Trophoblast cell (in vitro differentiated cells and primary cell): ENCODE data around the gene NCOA7. TPM values are rescaled to one million over a fixed set of nuclear protein-coding genes. Genes with fewer than 3 reads are reported as not detected.
A peak's percentile ranks its signal among the peaks of the same experiment; 100 is the strongest.

Source experiments
- DNase-seq, 2 donors: peaks; one replicate each; pipeline ENCODE4 v3.0.0-alpha.2; 2016
- H2AFZ ChIP-seq: 2 replicates; pipeline ENCODE4 v1.6.1; 2013; ENCODE audit warnings: low read length, moderate library complexity, mild to moderate bottlenecking; ENCODE audit not compliant: insufficient read depth, poor library complexity
- H2AK5ac ChIP-seq: 2 replicates; pipeline ENCODE4 v1.6.1; 2013; ENCODE audit warnings: mild to moderate bottlenecking, low read length
- H2BK120ac ChIP-seq: 2 replicates; pipeline ENCODE4 v1.6.1; 2013; ENCODE audit warnings: low read length, mild to moderate bottlenecking, moderate library complexity; ENCODE audit not compliant: insufficient read depth, poor library complexity
- H2BK12ac ChIP-seq: 2 replicates; pipeline ENCODE4 v1.6.1; 2013; ENCODE audit warnings: mild to moderate bottlenecking, low read length, moderate library complexity
- H2BK5ac ChIP-seq: 2 replicates; pipeline ENCODE4 v1.6.1; 2013; ENCODE audit warnings: low read length, low read depth, moderate library complexity, mild to moderate bottlenecking; ENCODE audit not compliant: poor library complexity
- H3K14ac ChIP-seq: 2 replicates; pipeline ENCODE4 v1.6.1; 2013; ENCODE audit warnings: mild to moderate bottlenecking, low read length
- H3K18ac ChIP-seq: 2 replicates; pipeline ENCODE4 v1.6.1; 2013; ENCODE audit warnings: mild to moderate bottlenecking, low read length
- H3K23ac ChIP-seq: 2 replicates; pipeline ENCODE4 v1.6.1; 2013; ENCODE audit warnings: low read length
- H3K27ac ChIP-seq: 2 replicates; pipeline ENCODE4 v1.5.1; 2013; ENCODE audit warnings: low read depth, mild to moderate bottlenecking, inconsistent platforms, low read length, moderate library complexity
- H3K27me3 ChIP-seq: 2 replicates; pipeline ENCODE4 v1.6.1; 2013; ENCODE audit warnings: inconsistent platforms, mild to moderate bottlenecking, low read length, moderate library complexity; ENCODE audit not compliant: insufficient read depth
- H3K36me3 ChIP-seq, 2 experiments: 1 replicate in 1 of 2; 2 replicates in 1 of 2; pipeline ENCODE4 v1.6.1; 2013; ENCODE audit warnings: low read length in 2 of 2, mild to moderate bottlenecking in 2 of 2, moderate library complexity in 1 of 2; ENCODE audit not compliant: insufficient read depth in 2 of 2, control insufficient read depth in 1 of 2
- H3K4ac ChIP-seq: 2 replicates; pipeline ENCODE4 v1.6.1; 2013; ENCODE audit warnings: low read depth, mild to moderate bottlenecking, low read length, moderate library complexity
- H3K4me1 ChIP-seq, 2 experiments: 1 replicate in 1 of 2; 2 replicates in 1 of 2; pipeline ENCODE4 v1.6.1; 2013; ENCODE audit warnings: low read length in 2 of 2, mild to moderate bottlenecking in 2 of 2, moderate library complexity in 1 of 2; ENCODE audit not compliant: insufficient read depth in 2 of 2, control insufficient read depth in 1 of 2
- H3K4me2 ChIP-seq: 2 replicates; pipeline ENCODE4 v1.6.1; 2013; ENCODE audit warnings: inconsistent platforms, mild to moderate bottlenecking, low read length, moderate library complexity
- H3K4me3 ChIP-seq: 2 replicates; pipeline ENCODE4 v1.5.1; 2013; ENCODE audit warnings: mild to moderate bottlenecking, low read depth, low read length, inconsistent platforms
- H3K79me1 ChIP-seq: one replicate; pipeline ENCODE4 v1.6.1; 2013; ENCODE audit warnings: low read length
- H3K79me2 ChIP-seq: 2 replicates; pipeline ENCODE4 v1.6.1; 2013; ENCODE audit warnings: low read length, mild to moderate bottlenecking; ENCODE audit not compliant: control insufficient read depth, insufficient read depth, poor library complexity
- H3K9ac ChIP-seq: 2 replicates; pipeline ENCODE4 v1.6.1; 2013; ENCODE audit warnings: mild to moderate bottlenecking, low read length
- H3K9me3 ChIP-seq: 2 replicates; pipeline ENCODE4 v1.6.1; 2013; ENCODE audit warnings: low read depth, mild to moderate bottlenecking, control low read depth, inconsistent platforms, low read length; ENCODE audit not compliant: insufficient read depth
- H4K12ac ChIP-seq: 2 replicates; pipeline ENCODE4 v1.6.1; 2013; ENCODE audit warnings: low read depth, mild to moderate bottlenecking, low read length, moderate library complexity
- H4K8ac ChIP-seq: 2 replicates; pipeline ENCODE4 v1.6.1; 2013; ENCODE audit warnings: low read depth, mild to moderate bottlenecking, low read length, moderate library complexity
- H4K91ac ChIP-seq: one replicate; pipeline ENCODE4 v1.6.1; 2013; ENCODE audit warnings: low read depth, mild to moderate bottlenecking, low read length, moderate library complexity
- WGBS: extraction: QIAGEN DNeasy Blood & Tissue Kit; methylation state at CpG from one replicate; pipeline ENCODE4 v1.1.7; 2013; ENCODE audit warnings: missing lambda C conversion rate; ENCODE audit not compliant: insufficient read length, insufficient coverage; ENCODE audit errors: extremely low coverage; 5-methylcytosine and 5-hydroxymethylcytosine counted together
- polyA plus RNA-seq: library from polyadenylated mRNA; stranded (reverse); fragments of 200-250 nt; gene quantifications from 2 replicates; pipeline ENCODE4 v1.2.3, GENCODE V29; 2013

NCOA7 gene
- polyA plus RNA-seq, result 16.3 and 17.4 TPM in 2 replicates

- no CpG with 5 or more reads among the region's 100 CpGs for WGBS
Observed at GRCh38 chr6:125790358-125791150, at the start of gene NCOA7. NCOA7 (plus strand) TSS chr6:125790960; CDS start chr6:125815355, 24,395 bp downstream.

GRCh38 chr6:125741336-125741735 is 49.4 kb upstream of the NCOA7 start:
- no peaks in the 10 kb centered on the region for H3K4me1 ChIP-seq
- H3K9ac ChIP-seq, result no peak overlapping the region
- no peak overlapping the region for H4K12ac ChIP-seq
- no peak overlapping the region for H2BK12ac ChIP-seq
- no peaks in the 10 kb centered on the region for H3K79me1 ChIP-seq
- H3K27ac ChIP-seq, result no peak overlapping the region
- no peak overlapping the region for H3K18ac ChIP-seq
- H3K79me2 ChIP-seq, result no peaks in the 10 kb centered on the region
- H4K8ac ChIP-seq, result no peak overlapping the region
- no peak overlapping the region for H2AFZ ChIP-seq
- no peak for DNase-seq
- H3K4me3 ChIP-seq, result no peak overlapping the region
- H2BK120ac ChIP-seq, result no peak overlapping the region
- no peaks in the 10 kb centered on the region for H3K36me3 ChIP-seq
- H4K91ac ChIP-seq, result no peak overlapping the region
- no CpG with 5 or more reads among the region's 2 CpGs for WGBS
- H3K4me2 ChIP-seq, result no peak overlapping the region
- no peak overlapping the region for H3K23ac ChIP-seq
- H3K4ac ChIP-seq, result no peak overlapping the region
- H2BK5ac ChIP-seq, result no peak overlapping the region
- H3K9me3 ChIP-seq, result no peaks in the 10 kb centered on the region
- no peaks in the 10 kb centered on the region for H3K27me3 ChIP-seq
- H2AK5ac ChIP-seq, result no peak overlapping the region
- no peak overlapping the region for H3K14ac ChIP-seq

More at GRCh38 chr6:125790358-125791150, at the start of gene NCOA7:
- Histone ChIP-seq H2BK5ac (peak within 1 kb of the TSS; percentile 73), H2BK12ac (peak within 1 kb of the TSS; percentile 19), H4K91ac (peak within 1 kb of the TSS; percentile 93), H3K27ac (peak within 1 kb of the TSS; percentile 75), H2AK5ac (peak within 1 kb of the TSS; percentile 54), H4K8ac (peak within 1 kb of the TSS; percentile 99), H4K12ac (peak within 1 kb of the TSS; percentile 91), H3K4ac (peak within 1 kb of the TSS; percentile 60), H2BK120ac (peak within 1 kb of the TSS; percentile 88), H3K79me1 (peaks cover 15% of the 10 kb centered on the region), H3K79me2 (peaks cover 2% of the 10 kb centered on the region), H2AFZ (peak within 1 kb of the TSS; percentile 91), H3K23ac (no peak within 1 kb of the TSS), H3K36me3 (no peaks in the 10 kb centered on the region), H3K4me1 (peaks cover 5 to 6% of the 10 kb centered on the region in 2 experiments), H3K27me3 (no peaks in the 10 kb centered on the region), H3K4me2 (peak within 1 kb of the TSS; percentile 99), H3K14ac (peak within 1 kb of the TSS; percentile 85), H3K9me3 (no peaks in the 10 kb centered on the region), H3K4me3 (peak within 1 kb of the TSS; percentile 99), H3K9ac (peak within 1 kb of the TSS; percentile 93), H3K18ac (peak within 1 kb of the TSS; percentile 94)
- DNase-seq, result peak; percentile 39 to 66

- Histone ChIP-seq H3K18ac (no peak overlapping the region), H3K4me1 (no peaks in the 10 kb centered on the region), H2BK5ac (no peak overlapping the region), H3K9me3 (no peaks in the 10 kb centered on the region), H3K4me2 (no peak overlapping the region), H3K27ac (no peak overlapping the region), H2BK120ac (no peak overlapping the region), H3K79me1 (no peaks in the 10 kb centered on the region), H3K23ac (no peak overlapping the region), H4K91ac (no peak overlapping the region), H4K8ac (no peak overlapping the region), H2AK5ac (no peak overlapping the region), H3K36me3 (no peaks in the 10 kb centered on the region), H3K27me3 (no peaks in the 10 kb centered on the region), H3K4ac (no peak overlapping the region), H2AFZ (no peak overlapping the region), H3K14ac (no peak overlapping the region), H3K4me3 (no peak overlapping the region), H3K9ac (no peak overlapping the region), H2BK12ac (no peak overlapping the region), H3K79me2 (no peaks in the 10 kb centered on the region), H4K12ac (no peak overlapping the region)
- no CpG with 5 or more reads among the region's 2 CpGs for WGBS
- DNase-seq, result no peak
Observed at GRCh38 chr6:125742024-125742423, 48.7 kb upstream of the NCOA7 start.

- no CpG with 5 or more reads among the region's 5 CpGs for WGBS
- Histone ChIP-seq H3K4me1 (peaks cover 0 to 2% of the 10 kb centered on the region in 2 experiments), H4K91ac (no peak overlapping the region), H4K12ac (no peak overlapping the region), H3K4ac (no peak overlapping the region), H3K18ac (no peak overlapping the region), H3K4me3 (no peak overlapping the region), H3K79me2 (peaks cover under 1% of the 10 kb centered on the region), H3K14ac (no peak overlapping the region), H3K27me3 (no peaks in the 10 kb centered on the region), H2BK12ac (no peak overlapping the region), H3K23ac (no peak overlapping the region), H3K9me3 (no peaks in the 10 kb centered on the region), H2AK5ac (no peak overlapping the region), H3K4me2 (no peak overlapping the region), H3K27ac (no peak overlapping the region), H2BK120ac (no peak overlapping the region), H3K9ac (no peak overlapping the region), H2BK5ac (no peak overlapping the region), H2AFZ (no peak overlapping the region), H3K36me3 (no peaks in the 10 kb centered on the region), H3K79me1 (peaks cover 1% of the 10 kb centered on the region), H4K8ac (no peak overlapping the region)
- no peak for DNase-seq
Observed at GRCh38 chr6:125742464-125743120, 48.2 kb upstream of the NCOA7 start.
